Measurements from ENCODE around the gene SIPA1. TPM values are rescaled to one million over a fixed set of nuclear protein-coding genes. Genes with fewer than 3 reads are reported as not detected.
A peak's percentile ranks its signal among the peaks of the same experiment; 100 is the strongest.

SIPA1 gene
- total RNA-seq (51.9 TPM), polyA plus RNA-seq (153 TPM)
- long read RNA-seq, donor 1: 0 reads
- long read RNA-seq, donor 2: 0 reads
- long read RNA-seq, donor 3, partial matches to known transcripts: 0 of 7 reads
- long read RNA-seq, donor 3, other reads (novel, unspliced or antisense): 0 of 7 reads
- long read RNA-seq, donor 4, transcript SIPA1-209 (16 exons, 3,521 nt): major isoform, 6 of 7 reads
- long read RNA-seq, donor 4, partial matches to known transcripts: 0 of 7 reads
- long read RNA-seq, donor 4, other reads (novel, unspliced or antisense): 0 of 7 reads
- long read RNA-seq, donor 5, partial matches to known transcripts: 7 of 12 reads
- long read RNA-seq, donor 5, other reads (novel, unspliced or antisense): 0 of 12 reads
- long read RNA-seq, donor 6, transcript SIPA1-209 (16 exons, 3,521 nt): major isoform, 5 of 15 reads
- long read RNA-seq, donor 6, partial matches to known transcripts: 6 of 15 reads
- long read RNA-seq, donor 6, other reads (novel, unspliced or antisense): 0 of 15 reads
- long read RNA-seq, donor 7: 0 reads
- long read RNA-seq, donor 8, partial matches to known transcripts: 0 of 1 reads
- long read RNA-seq, donor 8, other reads (novel, unspliced or antisense): 0 of 1 reads
- long read RNA-seq, donor 9, partial matches to known transcripts: 0 of 2 reads
- long read RNA-seq, donor 9, other reads (novel, unspliced or antisense): 0 of 2 reads
- long read RNA-seq, donor 10, partial matches to known transcripts: 0 of 5 reads
- long read RNA-seq, donor 10, other reads (novel, unspliced or antisense): 0 of 5 reads

DNA sequence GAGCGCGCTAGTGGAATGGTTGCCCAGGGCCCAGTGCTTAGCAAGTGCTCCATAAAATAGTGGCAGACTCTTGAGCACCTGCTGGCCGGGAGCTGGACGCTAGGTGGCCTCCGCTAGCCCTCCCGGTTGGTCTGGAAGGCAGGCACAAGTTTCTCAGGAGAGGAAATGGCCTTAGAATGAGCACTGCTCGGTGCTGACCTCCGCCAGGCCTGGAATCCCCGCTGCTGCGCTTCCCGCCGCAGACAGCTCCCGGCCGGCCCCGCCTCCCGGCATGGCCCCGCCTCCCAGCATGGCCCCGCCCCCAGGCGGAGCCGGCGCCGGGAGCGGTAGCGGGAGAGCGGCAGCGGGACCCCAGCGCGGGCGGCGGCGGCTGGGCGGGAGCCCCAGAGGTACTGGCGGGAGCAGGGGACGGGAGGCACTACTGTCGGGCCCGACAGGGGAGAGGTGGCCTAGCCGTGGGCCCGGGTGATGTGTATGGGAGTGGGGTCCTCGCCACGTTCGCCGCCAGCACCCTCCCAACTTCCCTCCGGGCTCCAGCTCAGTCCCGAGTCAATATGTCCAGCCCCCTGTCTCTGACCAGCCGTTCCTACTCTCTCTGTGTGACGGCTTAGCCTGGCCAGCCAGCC is at the start of gene SIPA1:
Gene SIPA1, plus strand, starts transcription at position 308 of the 626 bp plus-strand sequence. CDS start 2,821 bp downstream, outside the sequence.
- peak in 7 of 9 donors; percentile 54 to 84 (median 70) for DNase-seq (ENCODE audit: low read depth in 6 of 9, low spot score in 9 of 9)
- H3K27ac ChIP-seq (ENCODE audit: low read depth in 1 of 2, low read length in 1 of 2): peak within 1 kb of the TSS; percentile 90 to 91
- peaks cover 0 to 6% of the 10 kb centered on the region in 2 donors for H3K9me3 ChIP-seq (ENCODE audit: control insufficient read depth in 2 of 2, insufficient read depth in 1 of 2, low read length in 1 of 2)
- no peaks in the 10 kb centered on the region for H3K27me3 ChIP-seq (ENCODE audit: control insufficient read depth in 2 of 2, insufficient read depth in 1 of 2, low read length in 1 of 2)
- peaks cover 53 to 64% of the 10 kb centered on the region in 2 donors for H3K36me3 ChIP-seq (ENCODE audit: control insufficient read depth in 2 of 2, insufficient read depth in 2 of 2, low read length in 1 of 2)
- WGBS: 5% methylated on average over 46 of the region's 46 CpGs
- peaks cover 28 to 50% of the 10 kb centered on the region in 2 donors for H3K4me1 ChIP-seq (ENCODE audit: control insufficient read depth in 2 of 2, insufficient read depth in 2 of 2, low read length in 2 of 2)
- H3K4me3 ChIP-seq (ENCODE audit: low read length in 2 of 2): peak within 1 kb of the TSS; percentile 84 to 85

DNA sequence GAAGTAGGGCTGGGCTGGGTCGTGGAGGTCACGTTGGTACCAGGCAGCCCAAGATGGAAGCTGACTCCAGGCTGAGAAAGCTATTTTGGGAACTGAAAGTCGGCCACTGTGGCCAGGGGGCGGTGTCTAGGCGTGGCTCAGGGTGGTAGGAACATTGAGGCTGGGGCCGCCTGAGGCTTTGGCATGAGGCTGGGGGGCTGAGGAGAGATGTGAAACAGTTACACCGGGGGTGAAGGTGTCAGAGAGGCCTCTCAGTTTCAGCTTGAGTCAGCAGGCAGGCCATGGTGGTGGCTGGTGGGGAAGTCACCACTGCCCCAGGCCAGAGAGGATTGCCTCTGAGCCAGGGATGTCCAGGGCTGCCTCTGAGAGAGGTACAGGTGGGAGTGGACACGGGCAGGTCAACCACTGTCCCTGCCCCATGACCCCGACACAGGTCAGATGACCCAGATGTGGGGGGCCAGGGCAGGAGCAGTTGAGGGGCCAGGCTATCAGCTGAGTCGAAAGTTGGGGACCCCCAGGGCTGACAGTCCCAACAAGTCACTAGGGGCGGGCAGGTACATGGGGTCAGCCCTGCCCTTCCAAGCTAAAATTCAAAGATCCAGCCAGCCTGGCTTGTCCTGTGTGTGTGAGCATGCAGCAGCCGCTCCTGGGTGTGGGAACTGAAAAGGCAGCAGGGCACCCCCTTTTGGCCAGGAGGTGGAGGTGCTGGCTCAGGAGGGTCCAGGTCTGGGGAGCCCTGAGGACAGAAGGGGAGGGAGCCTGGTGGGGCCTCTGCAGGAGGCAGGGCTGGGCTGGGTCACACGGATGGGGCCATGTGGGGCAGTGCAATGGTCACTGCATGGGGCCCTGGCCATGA is 49.5 kb upstream of the SIPA1 start:
- 48% methylated on average over 13 of the region's 13 CpGs for WGBS
- peak in 4 of 9 donors; percentile 56 to 81 (median 74) for DNase-seq (ENCODE audit: low read depth in 6 of 9, low spot score in 9 of 9)
- H3K9me3 ChIP-seq (ENCODE audit: control insufficient read depth in 2 of 2, insufficient read depth in 1 of 2, low read length in 1 of 2): no peaks in the 10 kb centered on the region
- peaks cover 42 to 49% of the 10 kb centered on the region in 2 donors for H3K36me3 ChIP-seq (ENCODE audit: control insufficient read depth in 2 of 2, insufficient read depth in 2 of 2, low read length in 1 of 2)
- peaks cover 0 to 48% of the 10 kb centered on the region in 2 donors for H3K27me3 ChIP-seq (ENCODE audit: control insufficient read depth in 2 of 2, insufficient read depth in 1 of 2, low read length in 1 of 2)
- peaks cover 0 to 54% of the 10 kb centered on the region in 2 donors for H3K4me1 ChIP-seq (ENCODE audit: control insufficient read depth in 2 of 2, insufficient read depth in 2 of 2, low read length in 2 of 2)
- H3K4me3 ChIP-seq (ENCODE audit: low read length in 2 of 2): no peak overlapping the region
- H3K27ac ChIP-seq (ENCODE audit: low read depth in 1 of 2, low read length in 1 of 2): peak overlapping the region; percentile 45 to 68

GRCh38 chr11:65589444-65590239 is 48.3 kb upstream of the SIPA1 start:
- H3K27ac ChIP-seq (ENCODE audit: low read depth in 1 of 2, low read length in 1 of 2): peak overlapping the region in 1 of 2 donors; percentile 11
- no peak overlapping the region for H3K4me3 ChIP-seq (ENCODE audit: low read length in 2 of 2)
- peak in 2 of 9 donors; percentile 60 to 71 for DNase-seq (ENCODE audit: low read depth in 6 of 9, low spot score in 9 of 9)
- peaks cover 39 to 43% of the 10 kb centered on the region in 2 donors for H3K36me3 ChIP-seq (ENCODE audit: control insufficient read depth in 2 of 2, insufficient read depth in 2 of 2, low read length in 1 of 2)
- H3K9me3 ChIP-seq (ENCODE audit: control insufficient read depth in 2 of 2, insufficient read depth in 1 of 2, low read length in 1 of 2): no peaks in the 10 kb centered on the region
- H3K4me1 ChIP-seq (ENCODE audit: control insufficient read depth in 2 of 2, insufficient read depth in 2 of 2, low read length in 2 of 2): peaks cover 2 to 54% of the 10 kb centered on the region in 2 donors
- WGBS: 87% methylated on average over 9 of the region's 9 CpGs
- H3K27me3 ChIP-seq (ENCODE audit: control insufficient read depth in 2 of 2, insufficient read depth in 1 of 2, low read length in 1 of 2): peaks cover 0 to 39% of the 10 kb centered on the region in 2 donors

- Histone ChIP-seq H3K9me3 (ENCODE audit: control insufficient read depth in 2 of 2, insufficient read depth in 1 of 2, low read length in 1 of 2) (no peaks in the 10 kb centered on the region), H3K4me1 (ENCODE audit: control insufficient read depth in 2 of 2, insufficient read depth in 2 of 2, low read length in 2 of 2) (peaks cover 2 to 55% of the 10 kb centered on the region in 2 donors), H3K27ac (ENCODE audit: low read depth in 1 of 2, low read length in 1 of 2) (peak overlapping the region; percentile 3 to 11), H3K36me3 (ENCODE audit: control insufficient read depth in 2 of 2, insufficient read depth in 2 of 2, low read length in 1 of 2) (peaks cover 38 to 39% of the 10 kb centered on the region in 2 donors), H3K4me3 (ENCODE audit: low read length in 2 of 2) (no peak overlapping the region), H3K27me3 (ENCODE audit: control insufficient read depth in 2 of 2, insufficient read depth in 1 of 2, low read length in 1 of 2) (peaks cover 0 to 36% of the 10 kb centered on the region in 2 donors)
- DNase-seq (ENCODE audit: low read depth in 6 of 9, low spot score in 9 of 9): no peak
- whole genome bisulfite sequencing: 84% methylated on average over 8 of the region's 8 CpGs
Observed at GRCh38 chr11:65590240-65590738, 47.6 kb upstream of the SIPA1 start.

GRCh38 chr11:65591939-65592857 is 45.7 kb upstream of the SIPA1 start:
- 94% methylated on average over 106 of the region's 106 CpGs for WGBS
- Histone ChIP-seq H3K36me3 (ENCODE audit: control insufficient read depth in 2 of 2, insufficient read depth in 2 of 2, low read length in 1 of 2) (peaks cover 28 to 31% of the 10 kb centered on the region in 2 donors), H3K27ac (ENCODE audit: low read depth in 1 of 2, low read length in 1 of 2) (no peak overlapping the region), H3K9me3 (ENCODE audit: control insufficient read depth in 2 of 2, insufficient read depth in 1 of 2, low read length in 1 of 2) (no peaks in the 10 kb centered on the region), H3K27me3 (ENCODE audit: control insufficient read depth in 2 of 2, insufficient read depth in 1 of 2, low read length in 1 of 2) (peaks cover 0 to 27% of the 10 kb centered on the region in 2 donors), H3K4me3 (ENCODE audit: low read length in 2 of 2) (no peak overlapping the region), H3K4me1 (ENCODE audit: control insufficient read depth in 2 of 2, insufficient read depth in 2 of 2, low read length in 2 of 2) (peaks cover 2 to 52% of the 10 kb centered on the region in 2 donors)
- no peak for DNase-seq (ENCODE audit: low read depth in 6 of 9, low spot score in 9 of 9)

GRCh38 chr11:65592858-65593517 is 44.9 kb upstream of the SIPA1 start:
- no peak for DNase-seq (ENCODE audit: low read depth in 6 of 9, low spot score in 9 of 9)
- H3K4me1 ChIP-seq (ENCODE audit: control insufficient read depth in 2 of 2, insufficient read depth in 2 of 2, low read length in 2 of 2): peaks cover 2 to 44% of the 10 kb centered on the region in 2 donors
- H3K9me3 ChIP-seq (ENCODE audit: control insufficient read depth in 2 of 2, insufficient read depth in 1 of 2, low read length in 1 of 2): no peaks in the 10 kb centered on the region
- peaks cover 32 to 35% of the 10 kb centered on the region in 2 donors for H3K36me3 ChIP-seq (ENCODE audit: control insufficient read depth in 2 of 2, insufficient read depth in 2 of 2, low read length in 1 of 2)
- no peak overlapping the region for H3K27ac ChIP-seq (ENCODE audit: low read depth in 1 of 2, low read length in 1 of 2)
- WGBS: 93% methylated on average over 22 of the region's 22 CpGs
- no peak overlapping the region for H3K4me3 ChIP-seq (ENCODE audit: low read length in 2 of 2)
- peaks cover 0 to 27% of the 10 kb centered on the region in 2 donors for H3K27me3 ChIP-seq (ENCODE audit: control insufficient read depth in 2 of 2, insufficient read depth in 1 of 2, low read length in 1 of 2)
